IPS DF 4.7 (cell line): ENCODE results near the gene NPIPB4.
"Not testable (repeated sequence)": the region's sequence is repeated elsewhere in the genome, so short reads cannot be mapped to it uniquely, and the experiment has no call there.

Experiments used
- DNase-seq: peaks from one replicate; pipeline ENCODE4 v3.0.0-alpha.2; 2013; ENCODE audit warnings: low spot score; ENCODE audit errors: extremely low read depth

NPIPB4 gene

GRCh38 chr16:21857656-21858055 is at the start of gene NPIPB4:
Gene NPIPB4, minus strand, starts transcription at chr16:21857756. Its CDS starts 378 bp downstream, at chr16:21857378.
- not testable (repeated sequence) for DNase-seq

- not testable (repeated sequence) for DNase-seq
Observed at GRCh38 chr16:21898998-21899397, 41.4 kb upstream of the NPIPB4 start.

DNA sequence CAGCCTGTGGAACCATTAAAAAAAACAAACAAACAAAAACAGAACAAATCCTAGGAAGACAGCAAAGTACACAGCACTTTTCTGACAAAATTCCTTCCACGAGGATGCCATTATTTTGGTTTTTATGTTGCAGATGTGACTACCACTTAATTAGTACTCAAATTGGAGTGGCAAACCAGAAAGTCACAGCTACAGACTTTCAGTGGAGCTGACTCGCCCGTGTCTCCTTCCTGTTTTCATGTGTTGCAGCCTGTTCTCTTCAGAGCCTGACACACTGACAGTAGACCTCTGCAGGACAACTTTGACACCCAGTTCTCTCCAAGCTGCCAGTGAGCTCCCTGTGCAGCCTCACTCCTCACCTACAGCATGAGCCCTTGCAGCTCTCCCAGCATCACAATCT is 24.4 kb upstream of the NPIPB4 start:
- DNase-seq: not testable (repeated sequence)

DNA sequence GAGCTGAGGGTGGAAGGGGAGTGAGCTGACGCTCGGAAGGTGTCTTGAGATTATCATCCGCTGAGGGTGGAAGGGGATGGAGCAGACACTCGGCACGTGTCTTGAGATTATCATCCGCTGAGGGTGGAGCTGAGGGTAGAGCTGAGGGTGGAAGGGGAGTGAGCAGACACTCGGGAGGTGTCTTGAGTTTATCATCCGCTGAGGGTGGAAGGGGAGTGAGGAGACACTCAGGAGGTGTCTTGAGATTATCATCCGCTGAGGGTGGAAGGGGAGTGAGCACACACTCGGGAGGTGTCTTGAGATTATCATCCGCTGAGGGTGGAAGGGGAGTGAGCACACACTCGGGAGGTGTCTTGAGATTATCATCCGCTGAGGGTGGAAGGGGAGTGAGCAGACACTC is 20.4 kb downstream of the NPIPB4 start:
- not testable (repeated sequence) for DNase-seq

- not testable (repeated sequence) for DNase-seq
Observed at GRCh38 chr16:21836334-21836733, 21.2 kb downstream of the NPIPB4 start.

DNA sequence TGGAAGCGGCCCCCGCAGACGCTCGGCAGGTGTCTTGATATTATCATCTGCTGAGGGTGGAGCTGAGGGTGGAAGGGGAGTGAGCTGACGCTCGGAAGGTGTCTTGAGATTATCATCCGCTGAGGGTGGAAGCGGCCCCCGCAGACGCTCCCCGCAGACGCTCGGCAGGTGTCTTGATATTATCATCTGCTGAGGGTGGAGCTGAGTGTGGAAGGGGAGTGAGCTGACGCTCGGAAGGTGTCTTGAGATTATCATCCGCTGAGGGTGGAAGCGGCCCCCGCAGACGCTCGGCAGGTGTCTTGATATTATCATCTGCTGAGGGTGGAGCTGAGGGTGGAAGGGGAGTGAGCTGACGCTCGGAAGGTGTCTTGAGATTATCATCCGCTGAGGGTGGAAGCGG is 21.8 kb downstream of the NPIPB4 start:
- DNase-seq: not testable (repeated sequence)

DNA sequence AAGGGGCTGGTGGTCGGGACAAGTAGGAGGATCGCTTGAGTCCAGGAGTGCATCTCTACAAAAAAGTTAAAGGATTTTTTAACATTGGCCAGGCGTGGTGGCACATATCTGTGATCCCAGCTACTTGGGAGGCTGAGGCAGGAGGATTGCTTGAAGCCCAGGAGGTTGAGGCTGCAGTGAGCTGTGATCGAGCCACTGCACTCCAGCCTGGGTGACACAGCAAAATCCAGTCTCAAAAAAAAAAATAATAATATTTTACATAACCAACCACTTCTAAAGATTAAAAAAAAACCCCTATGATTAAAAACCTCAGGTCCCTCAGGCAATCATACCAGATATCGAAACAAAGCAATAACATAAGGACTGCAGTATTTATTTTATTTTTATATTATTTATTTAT is 23.3 kb downstream of the NPIPB4 start:
- DNase-seq: not testable (repeated sequence)

- not testable (repeated sequence) for DNase-seq
Observed at GRCh38 chr16:21829929-21830328, 27.6 kb downstream of the NPIPB4 start.

DNA sequence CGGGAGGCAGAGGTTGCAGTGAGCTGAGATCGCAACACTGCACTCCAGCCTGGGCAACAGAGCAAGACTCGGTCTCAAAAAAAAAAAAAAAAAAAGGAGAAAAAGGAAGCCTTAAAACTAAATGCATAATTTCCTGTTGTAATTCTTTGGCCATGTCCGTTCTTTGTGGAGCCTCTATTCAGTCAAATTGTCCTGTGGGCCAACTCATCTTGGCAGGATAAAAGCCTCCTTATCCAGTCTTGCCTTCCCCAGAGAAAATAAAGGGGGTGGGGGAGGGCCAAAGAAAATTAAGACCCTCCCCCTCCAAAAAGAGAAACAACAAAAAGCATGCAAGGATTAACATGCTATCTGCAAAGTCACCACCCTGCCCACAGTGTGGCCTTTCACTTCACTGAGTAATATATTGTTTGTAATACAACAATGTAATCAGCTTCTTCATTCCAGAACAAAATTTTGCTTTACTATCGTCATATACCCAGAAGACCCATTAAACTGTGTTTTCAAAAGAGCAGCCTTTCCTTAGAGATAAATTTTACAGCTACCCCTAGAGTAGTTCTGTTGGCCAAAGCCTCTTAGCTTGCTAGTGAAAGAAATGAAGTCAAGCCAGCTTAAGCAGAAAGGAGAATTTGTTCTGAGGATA is 31.4 kb downstream of the NPIPB4 start:
- DNase-seq: not testable (repeated sequence)

DNA sequence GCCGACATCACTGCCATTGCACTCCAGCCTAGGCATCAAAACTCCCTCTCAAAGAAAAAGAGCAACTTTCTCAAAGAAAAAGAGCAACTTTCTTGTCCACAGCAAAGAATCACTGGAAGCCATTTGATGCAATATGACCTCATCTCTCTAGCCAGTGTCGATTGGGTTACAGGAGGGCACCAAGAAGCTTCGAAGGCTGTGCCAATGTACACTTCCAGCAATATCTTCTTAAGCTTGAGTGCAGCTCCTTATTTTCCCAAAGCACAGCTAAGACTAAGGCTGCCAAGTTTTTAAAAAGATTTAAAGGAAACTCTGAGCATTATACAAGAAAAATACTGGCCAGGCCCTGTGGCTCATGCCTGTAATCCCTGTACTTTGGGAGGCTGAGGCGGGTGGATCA is 32.0 kb downstream of the NPIPB4 start:
- DNase-seq: not testable (repeated sequence)

DNA sequence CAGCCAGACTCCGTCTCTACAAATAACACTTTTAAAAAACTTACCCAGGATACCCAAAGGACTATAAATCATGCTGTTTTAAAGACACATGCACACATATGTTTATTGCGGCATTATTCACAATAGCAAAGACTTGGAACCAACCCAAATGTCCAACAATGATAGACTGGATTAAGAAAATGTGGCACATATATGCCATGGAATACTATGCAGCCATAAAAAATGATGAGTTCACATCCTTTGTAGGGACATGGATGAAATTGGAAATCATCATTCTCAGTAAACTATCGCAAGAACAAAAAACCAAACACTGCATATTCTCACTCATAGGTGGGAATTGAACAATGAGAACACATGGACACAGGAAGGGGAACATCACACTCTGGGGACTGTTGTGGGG is 34.3 kb downstream of the NPIPB4 start:
- DNase-seq: not testable (repeated sequence)

GRCh38 chr16:21820908-21821465 is 36.6 kb downstream of the NPIPB4 start:
- not testable (repeated sequence) for DNase-seq

DNA sequence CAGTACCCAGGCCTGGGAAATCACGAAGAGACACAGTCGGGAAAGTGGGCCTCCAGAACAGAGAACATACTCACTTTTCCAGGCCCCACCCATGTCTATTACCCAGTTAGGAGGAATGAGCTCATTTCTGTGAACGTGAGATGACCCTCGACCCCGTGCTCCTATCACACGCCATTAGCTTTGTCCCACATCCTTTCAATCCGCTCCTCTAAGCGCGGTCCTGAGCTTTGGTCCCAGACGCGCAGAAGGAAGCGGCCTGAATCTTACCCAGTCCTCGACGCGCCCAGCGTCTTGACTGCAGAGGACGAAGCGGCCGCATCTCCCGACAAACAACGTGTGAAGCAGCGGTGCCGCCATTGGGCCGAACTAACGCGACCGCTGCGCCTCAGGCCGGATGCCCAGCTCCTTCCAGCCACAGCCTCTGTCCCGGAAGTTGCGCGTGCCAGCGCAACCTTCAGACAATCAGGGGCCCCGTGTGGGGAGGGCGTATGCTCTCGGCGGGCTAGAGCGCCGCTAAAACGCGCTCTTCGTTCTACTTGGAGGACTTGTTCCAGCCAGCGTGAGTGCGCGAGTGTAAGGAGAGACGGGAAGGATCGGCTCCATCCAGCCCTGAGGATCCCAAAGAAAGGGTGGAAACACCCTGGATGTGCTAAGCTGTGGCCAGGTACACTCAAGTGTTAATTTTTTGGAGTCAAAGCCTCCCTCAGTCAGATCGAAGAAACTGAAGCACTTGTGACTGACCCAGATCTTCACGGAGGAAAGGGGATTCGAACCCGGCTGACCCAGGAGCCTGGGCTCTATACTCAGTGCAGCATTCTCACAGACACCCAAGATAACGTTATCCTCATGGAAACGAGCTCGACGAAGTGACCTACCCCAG is 37.3 kb downstream of the NPIPB4 start:
- DNase-seq: not testable (repeated sequence)

GRCh38 chr16:21819617-21820016 is 37.9 kb downstream of the NPIPB4 start:
- DNase-seq: not testable (repeated sequence)

DNA sequence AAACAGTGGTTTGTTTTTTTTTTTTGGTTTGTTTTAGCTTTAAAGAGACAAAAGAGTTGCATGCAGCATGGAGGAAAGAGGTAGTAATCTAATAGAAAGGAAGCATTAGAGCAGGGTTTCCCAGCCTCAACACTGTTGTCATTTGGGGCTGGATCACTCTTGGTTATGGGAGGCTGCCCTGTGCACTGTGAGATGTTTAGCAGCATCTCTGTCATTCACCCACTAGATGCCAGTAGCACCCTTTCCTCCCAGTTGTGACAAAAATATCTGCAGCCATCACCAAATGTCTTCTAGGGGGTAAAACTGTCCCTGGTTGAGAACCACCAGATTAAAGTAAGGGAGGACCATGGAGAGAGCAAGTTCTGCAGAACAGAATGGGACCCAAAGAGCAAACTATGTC is 40.5 kb downstream of the NPIPB4 start:
- DNase-seq: not testable (repeated sequence)

- DNase-seq: not testable (repeated sequence)
Observed at GRCh38 chr16:21815694-21816093, 41.9 kb downstream of the NPIPB4 start.

DNA sequence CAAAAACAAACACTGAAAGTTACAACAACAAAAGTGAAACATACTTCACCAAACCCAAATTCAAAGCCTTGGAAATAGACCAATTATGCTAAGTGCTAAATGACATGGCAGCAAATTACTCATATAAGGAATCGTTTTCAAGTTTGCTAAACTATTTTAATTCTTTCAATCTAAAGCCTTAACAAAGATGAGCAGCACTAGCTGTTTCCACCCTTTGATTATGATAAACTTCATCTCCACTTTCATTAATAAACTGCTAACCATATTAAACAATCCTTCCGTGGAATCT is 55.2 kb downstream of the NPIPB4 start:
- not testable (repeated sequence) for DNase-seq

DNA sequence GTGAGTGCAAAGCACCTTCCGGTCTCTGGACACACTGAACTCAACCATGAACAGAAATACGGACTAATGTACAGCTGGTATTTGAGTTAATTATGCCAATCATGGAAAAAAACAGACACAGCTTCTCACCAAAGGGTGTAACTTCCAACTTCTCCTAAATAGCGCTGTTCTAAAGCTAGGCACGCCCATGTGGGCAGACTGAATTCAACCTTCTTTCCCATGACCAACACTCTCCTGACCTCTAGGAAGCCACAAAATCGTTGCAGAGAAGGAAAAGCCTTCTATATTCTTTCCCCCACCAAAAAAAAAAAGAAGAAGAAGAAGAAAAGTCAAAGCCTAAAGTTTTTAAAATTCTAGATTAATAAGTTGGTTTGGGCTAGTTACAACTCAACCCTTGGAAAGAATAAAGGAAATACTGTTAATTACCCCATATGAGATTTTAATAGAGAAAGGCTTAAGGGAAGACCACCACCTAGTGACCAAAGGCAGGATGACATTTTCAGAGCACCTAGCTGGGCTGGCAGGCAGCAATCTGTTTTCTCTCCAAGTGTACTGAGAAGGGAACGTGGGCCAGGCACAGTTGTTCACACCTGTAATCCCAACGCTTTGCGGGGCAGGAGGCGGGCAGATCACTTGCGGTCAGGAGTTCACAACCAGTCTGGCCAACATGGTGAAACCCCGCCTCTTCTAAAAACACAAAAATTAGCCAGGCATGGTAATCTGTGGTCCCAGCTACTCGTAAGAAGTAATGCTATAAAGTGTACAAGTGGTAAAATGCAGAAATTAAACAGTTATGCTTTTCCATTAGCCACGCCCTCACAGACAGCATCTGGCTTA is 55.8 kb downstream of the NPIPB4 start:
- DNase-seq: not testable (repeated sequence)

DNA sequence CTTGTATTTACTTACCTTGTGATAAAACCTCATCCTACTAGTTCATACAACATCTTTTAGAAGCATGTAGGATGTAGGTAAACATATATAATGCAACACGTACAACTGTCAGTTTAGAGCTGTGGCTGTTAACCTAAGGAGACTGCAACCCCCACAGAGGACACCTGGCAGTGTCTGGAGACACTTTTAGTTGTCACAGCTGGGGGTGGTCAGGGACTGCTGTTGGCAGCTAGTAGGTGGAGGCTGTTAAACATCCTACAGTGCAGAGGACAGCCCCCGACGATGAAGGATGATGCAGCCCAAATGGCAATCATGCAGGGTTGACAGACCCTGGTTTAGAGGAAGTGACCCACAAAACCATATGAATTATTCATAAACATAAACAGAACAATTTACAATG is 59.0 kb downstream of the NPIPB4 start:
- DNase-seq: not testable (repeated sequence)

DNA sequence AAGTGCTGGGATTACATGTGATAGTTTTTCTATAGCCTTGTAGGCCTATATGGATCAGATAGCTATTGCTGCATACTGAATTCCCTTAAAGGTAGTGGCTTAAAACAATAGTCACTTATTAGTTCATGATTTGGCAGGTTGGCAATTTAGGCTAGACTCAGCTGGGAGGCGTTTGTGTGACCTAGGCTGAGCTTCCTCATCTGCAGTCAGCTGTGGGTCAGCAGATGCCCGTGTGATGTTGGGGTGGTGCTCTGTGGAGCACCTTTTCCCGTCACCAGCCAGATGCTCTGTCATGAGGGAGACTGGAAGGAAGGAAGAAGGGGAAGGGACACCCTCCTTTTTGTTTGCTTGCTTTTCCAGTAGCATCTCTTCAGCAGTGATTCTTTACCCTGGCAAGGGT is 64.2 kb downstream of the NPIPB4 start:
- DNase-seq: not testable (repeated sequence)

- DNase-seq: not testable (repeated sequence)
Observed at GRCh38 chr16:21790506-21790905, 67.0 kb downstream of the NPIPB4 start.
